ENCODE data around the gene POMT2.
"Not testable (repeated sequence)": the region's sequence is repeated elsewhere in the genome, so short reads cannot be mapped to it uniquely, and the experiment has no call there.

The POMT2 gene

DNA sequence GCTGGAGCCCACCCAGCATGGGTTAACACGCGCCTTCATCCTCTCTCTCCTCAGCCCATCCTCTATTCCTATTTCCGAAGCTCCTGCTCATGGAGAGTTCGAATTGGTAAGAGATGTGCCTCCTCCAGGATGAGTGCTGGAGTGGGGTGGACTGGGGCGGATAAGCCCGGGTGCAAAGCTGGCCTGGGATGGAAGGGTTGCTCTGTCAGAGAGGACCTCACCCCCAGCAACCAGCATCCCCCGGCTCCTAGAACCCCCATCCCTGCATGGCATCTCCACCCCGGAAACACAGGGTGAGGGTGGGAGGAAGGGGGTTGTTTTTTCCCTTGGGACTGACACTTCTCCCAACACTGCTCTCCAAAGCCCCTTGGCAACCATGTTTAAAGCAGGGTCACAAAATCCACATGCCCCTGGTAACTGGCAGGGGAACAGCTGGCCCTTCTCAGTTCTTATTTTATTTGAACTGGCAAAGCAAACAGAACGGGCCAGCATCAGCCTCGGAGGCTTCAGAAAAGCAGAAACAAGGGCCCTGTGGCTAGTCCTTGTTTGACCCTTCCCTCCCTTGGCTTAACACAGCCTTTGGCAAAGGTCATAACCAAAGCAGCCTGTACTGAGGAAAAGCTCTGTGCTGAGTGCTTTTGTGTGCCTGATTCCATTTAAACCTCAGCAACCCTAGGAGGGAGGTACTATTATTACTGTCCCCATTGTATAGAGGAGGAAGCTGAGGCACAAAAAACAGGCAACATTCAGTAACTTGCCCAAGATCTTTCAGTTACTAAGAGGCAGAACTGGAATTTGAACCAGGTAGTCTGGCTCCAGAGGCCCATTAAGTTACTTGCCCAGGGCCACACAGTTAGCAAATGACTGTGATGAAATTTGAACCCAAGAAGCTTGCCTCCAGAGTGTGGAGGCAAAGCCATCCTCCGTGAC is 4.4 kb upstream of the POMT2 start:
- DNase-seq: no peak

DNA sequence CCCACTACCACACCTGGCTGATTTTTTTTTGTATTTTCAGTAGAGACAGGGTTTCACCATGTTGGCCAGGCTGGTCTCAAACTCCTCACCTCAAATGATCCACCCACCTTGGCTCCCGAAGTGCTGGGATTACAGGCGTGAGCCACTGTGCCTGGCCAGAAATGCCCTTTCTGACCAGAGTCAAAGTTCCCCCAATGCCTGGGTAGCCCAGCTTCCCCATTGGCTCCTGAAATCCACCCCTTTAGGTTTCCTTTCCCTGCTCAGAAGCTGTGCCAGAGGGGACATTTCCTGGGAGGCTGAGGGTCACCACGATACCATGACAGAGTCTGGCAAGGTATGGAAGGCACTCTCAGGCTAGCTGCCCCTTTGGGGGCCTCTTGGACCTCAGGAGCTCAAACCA is 3.6 kb upstream of the POMT2 start:
- no peak for DNase-seq

DNA sequence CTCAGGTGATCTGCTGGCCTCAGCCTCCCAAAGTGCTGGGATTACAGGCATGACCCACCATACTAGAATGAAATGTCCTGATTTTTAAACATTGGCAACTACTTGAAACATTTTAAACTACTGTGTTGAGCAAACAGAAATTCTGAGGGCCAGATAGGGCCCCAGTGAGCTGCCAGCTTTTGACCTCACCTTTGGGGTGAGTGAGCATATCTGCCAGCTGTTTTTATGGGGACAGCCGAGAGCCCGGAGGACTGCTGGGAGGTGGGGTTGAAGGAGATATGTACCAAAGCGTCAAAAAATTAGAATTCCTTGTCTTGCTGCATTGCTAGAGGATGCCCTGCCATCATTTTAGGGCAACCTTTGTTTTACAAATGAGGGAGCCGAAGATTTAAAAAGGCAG is 2.9 kb upstream of the POMT2 start:
- no peak for DNase-seq

DNA sequence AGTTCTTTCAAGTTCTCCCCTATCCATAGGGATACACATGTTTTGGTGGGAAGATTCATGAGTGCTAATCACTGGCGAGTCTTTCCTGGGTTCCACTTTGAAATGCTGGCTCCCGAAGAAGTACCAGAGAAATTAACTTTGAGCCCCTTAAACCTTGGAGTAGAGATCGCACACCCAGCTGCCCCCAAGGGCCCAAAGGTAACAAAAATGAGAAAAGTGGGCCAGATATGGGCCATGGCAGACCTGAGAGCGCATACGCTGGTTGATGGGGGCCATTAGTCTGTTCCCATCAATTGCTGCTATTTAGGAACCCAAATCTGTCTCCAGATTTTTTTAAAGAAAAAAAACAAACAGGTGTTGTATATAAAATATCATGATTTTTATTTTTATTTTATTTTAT is 2.3 kb upstream of the POMT2 start:
- DNase-seq: no peak

DNA sequence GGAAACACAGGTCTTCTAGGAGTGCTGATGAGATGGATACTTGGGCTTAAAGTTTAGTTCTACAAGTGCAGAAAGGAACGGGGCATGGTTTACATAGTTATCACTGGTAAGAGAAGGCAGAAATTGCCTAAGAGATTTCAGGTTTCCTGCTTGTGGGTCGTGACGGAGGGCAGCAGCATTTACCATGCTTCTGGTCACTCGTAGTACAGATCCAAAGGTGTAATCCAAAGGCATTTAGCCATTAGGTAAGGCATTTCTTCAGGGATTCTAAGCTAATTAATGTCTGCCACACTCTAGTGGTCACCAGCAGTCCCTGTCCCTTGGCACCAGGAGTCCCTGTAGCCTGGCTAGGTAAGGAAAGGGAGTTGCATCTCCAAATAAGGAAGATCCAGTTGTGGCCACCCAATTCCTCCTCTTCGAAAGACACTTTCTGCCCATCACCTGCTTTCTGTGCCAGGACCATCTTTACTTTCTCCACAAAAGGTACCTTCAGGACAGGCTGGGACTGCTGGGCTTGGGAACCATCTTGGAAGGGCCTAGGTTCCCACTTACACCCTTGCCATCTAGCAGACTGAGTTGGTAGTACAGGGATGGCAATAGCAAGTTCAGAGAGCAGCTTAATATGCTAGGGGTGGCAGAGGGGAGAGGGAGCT is 1.7 kb upstream of the POMT2 start:
- no peak for DNase-seq

DNA sequence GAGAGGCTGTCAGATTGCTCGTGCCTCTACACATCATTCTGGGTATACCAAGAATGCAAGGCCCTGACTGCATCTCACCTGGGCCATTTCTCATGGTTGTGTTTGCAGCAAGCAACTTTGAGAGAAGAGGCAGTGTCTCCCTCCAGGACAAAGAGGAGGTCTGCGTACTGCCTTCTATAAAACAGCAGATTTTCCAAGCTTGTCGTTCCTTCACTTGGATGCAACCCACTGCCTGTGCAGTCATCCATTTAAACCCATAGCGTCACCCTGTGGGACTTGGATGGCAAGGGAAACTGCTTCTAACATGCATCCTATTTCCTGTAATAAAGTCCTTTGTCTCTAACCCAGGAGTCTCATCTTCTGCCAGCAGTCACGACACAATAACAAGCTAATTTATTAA is 1.3 kb downstream of the POMT2 start:
- no peak for DNase-seq

DNA sequence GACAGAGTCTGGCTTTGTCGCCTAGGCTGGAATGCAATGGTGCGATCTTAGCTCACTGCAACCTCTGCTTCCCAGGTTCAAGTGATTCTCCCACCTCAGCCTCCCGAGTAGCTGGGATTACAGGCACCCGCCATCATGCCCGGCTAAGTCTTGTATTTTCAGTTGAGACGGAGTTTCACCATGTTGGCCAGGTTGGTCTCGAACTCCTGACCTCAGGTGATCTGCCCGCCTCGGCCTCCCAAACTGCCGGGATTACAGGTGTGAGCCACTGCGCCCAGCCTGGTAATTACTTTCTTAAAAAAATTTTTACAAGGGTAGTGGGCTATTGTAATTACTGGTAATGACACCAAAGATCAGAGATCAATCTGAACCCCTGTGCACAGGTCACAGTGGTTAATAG is 1.9 kb downstream of the POMT2 start:
- DNase-seq: not testable (repeated sequence)

DNA sequence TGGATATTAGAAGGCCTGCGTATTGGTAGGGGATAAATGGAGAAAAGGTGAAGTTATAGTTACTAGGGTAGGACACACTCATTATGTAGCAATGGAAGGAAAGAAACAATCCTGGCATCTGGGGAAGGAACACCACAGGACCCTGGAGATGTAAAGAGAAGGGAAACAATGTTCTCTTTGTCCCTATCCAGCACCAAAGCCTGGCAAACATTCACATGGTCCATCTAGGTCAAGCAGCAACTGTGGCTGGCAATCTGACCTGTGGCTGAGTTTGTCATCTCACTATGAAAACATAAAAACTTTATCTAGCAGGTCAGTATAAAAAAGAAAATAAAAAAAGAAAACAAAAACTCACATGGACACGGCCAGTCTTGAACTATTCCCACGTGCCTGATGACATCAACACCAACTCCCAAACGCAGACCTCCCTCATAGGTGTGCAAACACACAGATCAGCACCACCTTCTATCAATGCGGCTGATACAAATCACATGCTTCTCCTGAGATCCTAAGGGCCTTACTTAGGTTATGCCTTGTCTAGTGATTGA is 2.6 kb downstream of the POMT2 start:
- DNase-seq: no peak

DNA sequence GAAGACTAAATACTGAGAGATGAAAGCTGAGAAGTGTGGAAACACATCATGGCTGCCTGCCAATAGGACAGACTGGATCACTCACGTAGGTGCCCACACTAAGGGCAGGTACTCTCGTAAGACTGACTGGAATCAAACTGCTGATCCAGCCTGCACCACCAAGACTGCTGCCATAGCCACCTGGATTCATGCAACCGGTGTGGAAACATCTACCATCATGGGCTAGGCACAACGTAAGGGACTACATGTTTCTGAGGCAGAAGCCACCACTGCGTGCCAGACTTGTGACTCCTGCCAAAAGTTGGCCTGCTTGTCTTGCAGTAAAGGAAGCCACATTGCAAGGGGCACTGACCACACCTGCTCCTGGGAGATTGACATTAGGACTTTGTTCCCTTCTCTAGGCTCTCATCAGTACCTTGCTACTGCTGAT is 3.8 kb downstream of the POMT2 start:
- peak; percentile 52 for DNase-seq

DNA sequence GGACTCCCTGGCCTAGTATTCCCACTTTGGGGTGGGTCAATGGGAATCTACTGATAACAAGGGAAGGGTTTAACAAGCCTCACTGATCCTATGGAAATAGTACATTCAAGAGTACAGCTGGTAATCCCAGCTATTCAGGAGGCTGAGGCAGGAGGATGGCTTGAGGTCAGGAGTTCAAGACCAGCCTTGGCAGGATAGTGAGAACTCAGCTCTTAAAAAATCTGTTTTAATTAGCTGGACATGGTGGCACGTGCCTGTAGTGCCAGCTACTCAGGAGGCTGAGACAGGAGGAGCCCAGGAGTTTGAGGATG is 4.5 kb downstream of the POMT2 start:
- no peak for DNase-seq

DNA sequence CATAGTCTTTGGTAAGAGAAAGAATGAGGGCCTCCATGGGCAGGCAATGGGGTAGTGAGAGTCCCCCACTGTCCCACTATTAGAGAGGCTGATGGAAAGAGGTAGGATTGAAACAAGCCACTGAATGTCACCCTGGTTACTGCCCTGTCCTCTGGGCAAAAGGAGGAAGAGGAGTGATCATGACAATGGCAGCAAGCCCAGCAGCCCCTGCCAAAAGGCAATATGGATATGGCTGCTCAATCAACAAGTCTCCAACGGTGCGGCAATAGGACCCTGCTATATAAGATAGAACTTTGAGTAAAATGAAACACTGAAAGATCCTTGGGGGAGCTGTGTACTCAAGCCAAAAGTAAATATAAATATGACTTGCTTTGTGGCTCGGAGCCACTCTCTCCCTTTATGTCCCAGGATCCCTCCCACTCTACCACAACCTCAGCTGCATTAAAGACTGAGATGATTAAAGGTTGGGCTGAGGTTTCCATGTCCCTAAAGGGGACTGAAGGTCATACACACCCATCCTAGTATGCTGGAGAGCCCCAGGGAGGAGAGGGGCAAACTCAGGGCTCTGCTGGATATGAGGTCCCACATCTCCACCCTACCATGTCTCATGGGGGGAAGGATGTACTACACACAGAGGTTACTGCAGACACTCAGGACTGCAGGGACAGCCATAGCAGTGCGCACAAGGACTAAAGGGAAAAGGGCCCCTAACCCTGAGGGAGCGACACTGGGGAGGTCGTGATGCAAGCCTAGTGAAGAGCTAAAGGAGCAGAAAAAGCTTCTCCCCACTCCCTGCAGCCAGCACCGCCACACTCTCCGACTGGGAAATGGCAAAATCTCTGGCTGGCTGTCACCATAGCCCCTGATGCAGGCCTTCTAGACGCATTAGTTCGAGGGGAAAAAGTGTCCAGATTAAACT is 5.9 kb downstream of the POMT2 start:
- no peak for DNase-seq

DNA sequence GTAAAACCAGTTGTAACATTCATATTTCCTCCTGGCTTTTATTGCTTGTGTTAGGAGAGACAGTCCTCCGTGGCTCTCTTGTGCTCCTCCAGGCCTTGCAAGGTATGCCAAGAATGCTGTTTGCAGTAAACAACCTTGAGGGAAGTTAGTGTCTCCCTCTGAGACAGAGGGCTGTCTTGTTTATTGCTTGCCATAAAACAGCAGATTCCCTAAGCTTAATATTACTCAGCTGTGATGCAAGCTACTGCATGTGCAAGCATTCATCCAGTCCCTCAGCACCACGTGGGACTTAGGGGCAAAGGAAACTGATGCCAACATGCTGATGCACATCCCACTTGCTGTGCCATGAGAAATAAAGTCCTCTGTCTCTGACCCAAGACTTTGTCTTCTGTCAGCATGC is 6.6 kb downstream of the POMT2 start:
- DNase-seq: no peak

DNA sequence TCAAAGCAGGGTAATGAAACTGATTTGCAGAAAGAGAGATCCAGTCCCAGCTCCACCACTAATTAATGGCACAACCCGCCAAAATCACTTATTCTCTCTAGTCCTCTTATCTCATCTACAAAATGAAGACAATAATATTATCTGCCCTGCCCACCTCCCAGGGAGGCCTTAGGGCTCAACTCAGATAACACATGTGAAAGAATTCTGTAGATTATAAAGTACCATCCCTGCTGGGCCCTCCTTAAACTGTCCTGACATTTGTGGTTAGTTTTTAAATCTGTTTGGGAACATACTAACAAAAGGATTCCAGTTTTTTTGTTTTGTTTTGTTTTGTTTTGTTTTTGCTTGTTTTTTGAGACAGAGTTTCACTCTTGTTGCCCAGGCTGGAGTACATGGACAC is 7.3 kb downstream of the POMT2 start:
- DNase-seq: no peak

DNA sequence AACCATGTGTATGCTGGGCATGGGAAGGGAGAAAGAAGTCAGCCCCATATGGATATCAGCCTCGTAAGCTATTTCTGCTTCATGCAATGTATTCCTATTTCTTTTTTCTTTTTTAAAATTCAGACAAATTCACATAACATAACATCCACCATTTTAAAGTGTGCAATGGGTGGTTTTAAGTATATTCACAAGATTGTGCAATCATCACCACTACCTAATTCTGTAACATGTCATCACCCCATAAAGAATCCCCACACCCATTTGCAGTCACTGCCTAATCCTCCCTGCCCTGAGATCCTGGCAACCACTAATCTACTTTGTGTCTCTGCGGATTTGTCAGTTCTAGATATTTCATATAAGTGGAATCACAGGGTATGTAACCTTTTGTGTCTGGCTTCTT is 9.5 kb downstream of the POMT2 start:
- DNase-seq: no peak

DNA sequence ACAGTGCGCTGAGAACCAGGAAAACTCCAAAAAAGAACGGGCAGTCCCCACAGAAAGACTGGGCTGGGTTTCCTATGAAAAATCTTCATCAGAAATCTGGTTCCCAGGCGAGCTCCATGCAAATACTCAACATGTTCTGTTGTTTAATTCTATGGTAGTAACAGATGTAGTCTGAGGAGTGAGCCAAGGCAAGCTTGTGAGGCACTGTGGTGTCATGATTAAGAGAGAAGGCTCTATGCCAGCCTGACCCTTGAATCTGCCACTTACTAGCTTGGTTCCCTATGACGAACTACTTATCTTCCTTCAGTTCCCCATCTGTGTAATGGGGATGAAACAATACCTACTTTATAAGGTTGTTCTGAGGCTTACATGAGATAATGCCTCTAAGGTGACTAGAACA is 10.7 kb downstream of the POMT2 start:
- no peak for DNase-seq

DNA sequence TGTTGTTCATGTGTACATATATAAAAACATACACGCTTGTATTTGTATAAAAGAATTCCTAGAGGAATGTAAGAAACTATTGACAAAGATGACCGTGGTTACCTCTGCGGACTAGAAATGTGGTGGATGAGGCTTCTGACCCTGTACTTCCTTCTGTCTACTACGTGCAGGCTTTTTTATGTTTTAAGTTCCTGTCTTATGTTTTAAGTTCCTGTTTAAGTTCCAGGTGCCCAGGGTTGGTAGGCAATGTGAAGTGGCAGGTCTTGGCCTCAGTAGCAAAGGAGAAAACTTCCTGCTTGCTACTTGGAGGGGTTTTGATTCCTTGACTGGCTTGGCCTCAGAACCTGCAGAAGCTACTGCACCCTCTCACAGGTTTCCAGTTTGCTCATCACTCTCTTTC is 11.6 kb downstream of the POMT2 start:
- DNase-seq: no peak

DNA sequence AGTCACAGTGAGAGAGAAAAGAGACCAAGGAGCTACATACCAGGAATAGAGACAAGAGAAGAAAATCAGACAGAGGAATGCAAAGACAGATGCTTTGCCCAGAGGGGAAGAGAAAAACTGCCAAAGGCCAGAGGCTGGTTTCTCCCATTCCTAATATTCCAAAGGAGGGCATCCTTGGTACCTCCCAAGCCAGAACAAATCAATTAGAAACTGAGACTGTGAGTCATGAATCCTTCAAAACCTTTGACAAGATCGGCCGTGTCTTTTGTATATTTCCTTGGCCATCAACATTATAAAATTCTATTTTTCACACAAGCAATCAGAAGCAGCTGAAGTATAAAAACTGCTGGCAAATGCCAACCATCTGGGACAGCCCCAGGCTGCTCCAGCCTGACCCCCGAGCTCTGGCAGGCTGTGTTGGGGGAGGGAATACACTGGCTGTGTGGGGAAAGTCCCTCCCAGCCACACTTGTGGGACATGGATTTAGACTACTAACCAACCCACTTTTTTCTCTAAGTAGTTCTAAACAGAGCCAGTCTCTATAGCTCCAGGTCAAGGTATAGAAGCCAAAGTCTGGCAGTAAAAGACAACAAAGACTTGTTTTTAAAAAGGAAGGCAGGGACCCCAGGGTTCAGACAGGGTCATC is 13.7 kb downstream of the POMT2 start:
- no peak for DNase-seq

DNA sequence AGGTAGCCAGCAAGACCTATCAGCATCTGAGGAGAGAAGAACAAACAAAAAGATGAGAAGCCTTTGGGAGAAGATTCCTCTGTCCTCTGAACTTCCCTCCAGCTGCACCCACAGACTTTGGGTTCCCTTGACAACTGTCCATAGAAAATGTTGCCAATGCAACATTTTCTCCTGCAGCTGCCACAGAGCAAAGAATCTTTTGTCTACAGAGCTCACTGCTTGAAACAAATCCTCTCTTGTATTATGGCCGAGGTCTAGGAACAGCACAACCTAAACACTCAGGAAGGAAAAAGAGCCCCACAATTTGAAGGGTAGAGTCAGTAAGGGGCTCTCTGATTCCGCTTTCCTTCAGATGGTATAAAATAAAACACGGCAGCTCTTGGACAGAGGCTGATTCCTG is 14.3 kb downstream of the POMT2 start:
- DNase-seq: no peak

DNA sequence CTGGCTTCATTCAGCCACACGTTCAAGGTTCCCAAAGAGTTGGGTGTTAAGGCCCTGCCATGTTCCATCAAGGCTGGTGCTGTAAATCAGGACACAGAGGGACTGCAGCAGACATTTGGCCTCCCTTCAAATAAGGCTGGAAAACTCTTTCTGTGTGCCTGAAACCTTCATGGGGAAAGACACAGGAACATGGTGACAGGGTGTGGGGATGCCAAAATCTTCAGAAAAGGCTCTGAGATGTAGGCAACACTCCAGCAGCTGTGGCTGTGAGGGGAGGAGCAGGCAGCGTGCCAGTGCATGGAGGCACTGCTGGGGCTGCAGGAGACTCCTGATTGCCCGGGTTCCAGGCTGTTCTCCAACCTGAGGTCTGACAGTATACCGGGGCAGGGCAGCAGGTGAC is 15.0 kb downstream of the POMT2 start:
- DNase-seq: no peak

DNA sequence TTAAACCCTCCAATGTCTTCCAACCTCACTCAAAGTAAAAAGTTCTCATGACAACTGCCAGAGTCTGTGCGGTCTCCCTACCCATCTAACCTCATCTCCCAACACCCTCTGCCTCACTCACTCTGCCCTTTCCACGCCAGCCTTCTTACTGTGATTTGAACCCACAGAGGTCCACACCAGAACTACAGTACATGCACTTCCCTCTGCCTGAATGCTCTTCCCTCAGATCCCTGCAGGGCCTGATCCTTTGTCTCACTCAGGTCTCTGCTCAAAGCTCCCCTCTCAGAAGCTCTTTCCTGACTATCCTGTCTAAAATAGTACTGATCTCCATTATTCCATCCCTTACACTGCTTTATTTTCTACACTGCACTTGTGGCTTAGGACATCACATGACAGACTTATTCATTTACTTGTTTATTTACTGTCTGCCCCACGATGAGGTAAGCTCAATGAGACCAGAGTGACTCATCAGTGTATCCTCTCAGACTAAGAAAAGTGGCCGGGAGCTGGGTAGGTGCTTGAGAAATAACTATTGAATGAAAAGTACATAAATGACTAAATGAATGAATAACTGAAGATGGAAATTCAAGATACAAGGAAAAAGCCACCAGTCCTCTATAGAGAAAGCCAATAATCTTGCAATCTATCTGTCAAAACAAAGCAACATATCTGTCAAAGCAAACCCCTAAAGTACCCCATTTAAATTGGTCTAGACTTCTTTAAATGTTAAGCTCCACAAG is 17.1 kb downstream of the POMT2 start:
- DNase-seq: no peak

DNA sequence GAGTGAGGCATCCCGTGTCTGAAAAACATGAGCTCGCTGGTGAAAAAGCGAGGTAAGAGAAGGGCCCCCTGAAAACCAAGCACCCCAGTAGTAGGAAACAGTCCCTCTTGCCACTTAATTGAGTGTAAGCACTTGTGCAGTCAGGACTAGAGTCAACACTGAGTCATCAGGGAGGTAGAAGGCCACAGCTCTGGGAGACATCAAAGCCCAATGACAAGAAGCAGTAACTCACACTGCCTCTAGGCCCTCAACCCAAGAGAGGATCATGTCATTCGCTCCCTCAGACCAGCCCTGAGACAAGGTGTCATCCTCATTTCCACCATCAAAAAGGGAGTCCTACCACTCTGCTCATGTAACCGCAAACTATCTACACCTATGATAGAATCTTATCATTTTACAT is 17.8 kb downstream of the POMT2 start:
- no peak for DNase-seq

DNA sequence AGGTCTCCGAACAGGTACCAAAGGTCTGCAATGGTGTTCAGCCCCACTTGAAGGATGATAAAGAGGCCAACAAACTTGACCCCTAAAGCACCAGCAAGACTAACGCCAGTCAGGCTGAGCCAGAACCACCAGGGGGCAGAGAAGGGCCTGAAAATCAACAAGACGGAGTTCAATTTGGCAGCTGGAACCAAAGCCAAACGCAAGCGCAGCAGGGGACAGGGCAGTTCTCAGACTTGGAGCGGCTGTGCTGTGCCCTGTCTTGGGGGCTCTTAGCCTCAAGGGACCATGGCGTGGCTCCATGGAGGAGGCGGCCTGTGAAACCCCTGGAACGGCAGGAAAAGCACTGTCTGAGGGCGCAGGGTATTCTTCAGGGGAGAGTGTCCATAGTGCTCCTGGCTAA is 19.6 kb downstream of the POMT2 start:
- DNase-seq: peak; percentile 45
